Activated CD8-positive, alpha-beta memory T cell treated with anti-CD3 and anti-CD28 coated beads, Interleukin-2, amount 10 ng/mL, durations not matched to agents 7 days and 5 days (primary cell): ENCODE data around the gene MYO9A. TPM values are rescaled to one million over a fixed set of nuclear protein-coding genes. Genes with fewer than 3 reads are reported as not detected.

Experiments
- ATAC-seq: fragments of 150-1000 bp; cut with Tn5 transposase; one replicate; pipeline ENCODE4 v1.10.0; 2021; ENCODE audit warnings: moderate library complexity
- CTCF ChIA-PET: fragments of 350-600 bp; sonication (Branson Sonifier 250); formaldehyde crosslinking; loops from one replicate; lab custom pipeline; 2021; ENCODE audit warnings: antibody characterized with exemption; lab: Charles Lee
- DNase-seq: peaks from one replicate; pipeline ENCODE4 v3.0.0-alpha.2; 2020
- H3K27ac Mint-ChIP-seq: one replicate; pipeline ENCODE4 v1.8.0; 2021; ENCODE audit warnings: mild to moderate bottlenecking, mixed read lengths
- H3K27me3 Mint-ChIP-seq: one replicate; pipeline ENCODE4 v1.8.0; 2021; ENCODE audit warnings: mixed read lengths
- H3K36me3 Mint-ChIP-seq: one replicate; pipeline ENCODE4 v1.8.0; 2021; ENCODE audit warnings: mild to moderate bottlenecking, mixed read lengths
- H3K4me1 Mint-ChIP-seq: one replicate; pipeline ENCODE4 v1.8.0; 2021; ENCODE audit warnings: mixed read lengths
- H3K4me3 Mint-ChIP-seq: one replicate; pipeline ENCODE4 v1.8.0; 2021; ENCODE audit warnings: mild to moderate bottlenecking, moderate library complexity, mixed read lengths
- H3K9me3 Mint-ChIP-seq: one replicate; pipeline ENCODE4 v1.8.0; 2022; ENCODE audit warnings: low read depth, mixed read lengths
- total RNA-seq, 2 experiments: library from RNA; stranded (reverse); gene quantifications; one replicate each; pipeline ENCODE4 v1.2.3, GENCODE V29; 2021

Gene MYO9A
- total RNA-seq, 2 experiments from 2014 or later: 15.3 to 23.4 TPM

DNA sequence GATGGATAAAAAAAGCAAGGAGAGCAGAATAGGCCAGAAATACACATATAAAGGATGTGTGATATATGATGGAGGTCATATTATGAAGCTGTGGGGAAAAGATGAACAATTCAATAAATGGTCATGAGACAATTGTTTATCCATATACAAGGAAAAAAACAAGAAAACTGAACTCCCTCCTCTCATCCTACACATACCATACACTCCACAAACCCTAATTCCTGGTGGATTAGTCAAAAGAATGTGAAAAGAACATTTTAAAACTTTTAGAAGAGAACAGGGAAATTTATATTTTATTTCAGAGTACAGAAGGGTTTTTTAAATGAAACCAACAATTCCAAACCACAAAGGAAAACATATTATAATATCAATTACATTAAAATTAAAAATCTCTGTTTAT is 342.1 kb downstream of the MYO9A start:
- no peak for ATAC-seq
- H3K4me3 Mint-ChIP-seq: no peak overlapping the region

DNA sequence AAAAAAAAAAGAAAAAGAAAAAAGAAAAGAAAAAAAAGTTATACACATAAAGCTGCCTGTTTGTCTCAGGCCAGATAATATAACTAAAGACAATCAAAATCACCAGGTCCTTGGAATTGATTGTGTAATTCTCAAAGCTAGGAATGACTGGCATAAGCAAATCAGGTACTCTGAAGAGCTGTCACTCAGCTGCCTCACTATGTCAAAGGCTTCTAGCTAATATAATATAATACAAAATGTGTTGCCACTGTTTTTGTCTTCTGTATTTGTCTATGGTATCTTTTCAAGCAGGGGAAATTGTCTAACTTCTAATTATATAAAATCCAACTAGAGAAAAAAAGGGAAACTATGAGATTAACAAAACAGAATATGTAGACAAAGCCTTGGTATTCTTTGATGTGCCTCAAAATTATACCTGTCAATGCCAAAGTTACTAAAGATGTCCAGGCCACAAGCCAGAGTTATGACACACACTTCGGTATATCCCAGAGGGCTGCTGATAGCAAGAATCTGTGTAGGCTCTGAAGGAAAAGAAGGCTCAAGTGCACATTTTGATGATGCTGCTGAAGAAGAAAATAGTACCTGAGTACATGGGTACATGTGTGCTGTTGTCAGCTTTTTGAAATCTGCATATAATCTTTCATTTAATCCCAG is 344.6 kb downstream of the MYO9A start:
- H3K27me3 Mint-ChIP-seq: peaks cover under 1% of the 10 kb centered on the region
- no peaks in the 10 kb centered on the region for H3K9me3 Mint-ChIP-seq
- no peaks in the 10 kb centered on the region for H3K36me3 Mint-ChIP-seq
- DNase-seq (no peak), ATAC-seq (no peak)
- peaks cover under 1% of the 10 kb centered on the region for H3K4me1 Mint-ChIP-seq
- no peak overlapping the region for H3K27ac Mint-ChIP-seq
- no peak overlapping the region for H3K4me3 Mint-ChIP-seq
- CTCF ChIA-PET: interaction anchor here (0.7 to 3.7 kb wide), 3 partner anchors 23 to 383 kb away, joined by 3 to 9 read pairs (median 5); no protein-coding TSS in a partner anchor

More for the DNA sequence above, 342.1 kb downstream of the MYO9A start:
- DNase-seq: no peak
- no peak overlapping the region for H3K27ac Mint-ChIP-seq
- H3K9me3 Mint-ChIP-seq: no peaks in the 10 kb centered on the region
- no peaks in the 10 kb centered on the region for H3K36me3 Mint-ChIP-seq
- H3K4me1 Mint-ChIP-seq: peaks cover 14% of the 10 kb centered on the region
- CTCF ChIA-PET: no interaction called here
- H3K27me3 Mint-ChIP-seq: no peaks in the 10 kb centered on the region

Other genes starting within 250 kb of the MYO9A start
- 1 to 10 TPM; 1.1 to 1.4 TPM for gene SENP8, start 253 bp upstream of the MYO9A start, total RNA-seq
- not detected for gene GRAMD2A, start 79.6 kb upstream of the MYO9A start, total RNA-seq
- gene PKM, start 113.0 kb upstream of the MYO9A start, total RNA-seq: 1,000 to 10,000 TPM; 1,010 to 1,764 TPM
- 10 to 100 TPM; 55.5 to 66.6 TPM for gene PARP6, start 154.4 kb upstream of the MYO9A start, total RNA-seq
- gene CELF6, start 202.0 kb upstream of the MYO9A start, total RNA-seq: under 1 TPM; 0.29 to 0.33 TPM